ENCODE data around the gene ADORA3. TPM values are rescaled to one million over a fixed set of nuclear protein-coding genes. Genes with fewer than 3 reads are reported as not detected.

Gene ADORA3
- total RNA-seq, 3 donors from 2014 or later (not counting 1 experiment from before 2014, with no cell fraction given), result 0.40 TPM; not detected in 2

DNA sequence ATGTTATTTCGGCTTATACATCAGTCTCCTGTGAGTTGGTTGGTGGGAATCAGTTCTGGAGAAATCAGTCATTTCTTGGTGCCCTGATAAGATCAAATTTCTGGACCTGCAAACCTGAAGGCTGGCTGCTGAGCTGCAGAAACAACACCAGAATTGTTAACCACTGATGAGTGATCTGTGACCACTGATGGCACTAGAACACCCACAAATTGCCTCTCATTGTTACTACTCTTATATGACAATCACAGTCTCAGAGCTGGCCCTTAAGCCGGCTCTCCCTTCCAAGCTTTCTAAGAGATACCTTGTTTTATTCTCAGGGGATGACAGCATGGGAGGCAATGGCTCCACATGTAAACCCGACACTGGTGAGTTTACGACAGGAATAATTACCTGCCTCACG, 27.7 kb downstream of the ADORA3 start:
- no peaks in the 10 kb centered on the region for H3K9me3 Mint-ChIP-seq

GRCh38 chr1:111474521-111474920, 28.9 kb downstream of the ADORA3 start:
- Histone ChIP-seq H3K27ac (ENCODE audit: low read length) (peak overlapping the region; percentile 79), H3K36me3 (ENCODE audit: control insufficient read depth, insufficient read depth, low read length) (peaks cover 17% of the 10 kb centered on the region), H3K4me3 (ENCODE audit: low read length) (peak overlapping the region; percentile 60), H3K27me3 (ENCODE audit: control insufficient read depth, insufficient read depth, low read length) (no peaks in the 10 kb centered on the region), H3K9me3 (ENCODE audit: control insufficient read depth, insufficient read depth, low read length) (no peaks in the 10 kb centered on the region), H3K4me1 (ENCODE audit: control insufficient read depth, insufficient read depth, low read length) (peaks cover 64% of the 10 kb centered on the region)
- DNase-seq (no peak), ATAC-seq (no peak)
- peak overlapping the region; percentile 97 for H3K4me3 Mint-ChIP-seq
- no peaks in the 10 kb centered on the region for H3K27me3 Mint-ChIP-seq (ENCODE audit: low read depth in 2 of 2)
- H3K36me3 Mint-ChIP-seq, result peaks cover 12% of the 10 kb centered on the region
- 20% methylated on average over 3 of the region's 4 CpGs for WGBS (ENCODE audit: insufficient coverage)
- no peaks in the 10 kb centered on the region for H3K9me3 Mint-ChIP-seq
- intact Hi-C loops (cut with micrococcal nuclease), result loop anchor here (2.0 to 10.0 kb wide), 3 partner anchors 32 to 280 kb away; partner anchors contain the start of gene DDX20
- H3K27ac Mint-ChIP-seq, result no peak overlapping the region
- H3K4me1 Mint-ChIP-seq, result peaks cover 36 to 48% of the 10 kb centered on the region in 2 donors
- no peak for TF ChIP-seq CTCF (IDR thresholded peaks at IDR 0.05)

More for the DNA sequence above, 27.7 kb downstream of the ADORA3 start:
- Mint-ChIP-seq H3K4me1 (peaks cover 36 to 48% of the 10 kb centered on the region in 2 donors), H3K36me3 (peaks cover 12% of the 10 kb centered on the region), H3K27ac (no peak overlapping the region), H3K4me3 (peak overlapping the region; percentile 97), H3K27me3 (ENCODE audit: low read depth in 2 of 2) (no peaks in the 10 kb centered on the region)
- Histone ChIP-seq H3K4me1 (ENCODE audit: control insufficient read depth, insufficient read depth, low read length) (peaks cover 53% of the 10 kb centered on the region), H3K36me3 (ENCODE audit: control insufficient read depth, insufficient read depth, low read length) (peaks cover 15% of the 10 kb centered on the region), H3K27me3 (ENCODE audit: control insufficient read depth, insufficient read depth, low read length) (no peaks in the 10 kb centered on the region), H3K4me3 (ENCODE audit: low read length) (peak overlapping the region; percentile 60), H3K27ac (ENCODE audit: low read length) (peak overlapping the region; percentile 69), H3K9me3 (ENCODE audit: control insufficient read depth, insufficient read depth, low read length) (no peaks in the 10 kb centered on the region)
- DNase-seq (peak; percentile 26 to 49), ATAC-seq (peak in 2 of 3 donors; percentile 48 to 69)
- 18% methylated on average over 5 of the region's 5 CpGs for WGBS (ENCODE audit: insufficient coverage)
- no peak for TF ChIP-seq CTCF (IDR thresholded peaks at IDR 0.05)
- intact Hi-C loops (cut with micrococcal nuclease), result loop anchor here (1.0 to 10.0 kb wide), 5 partner anchors 31 to 279 kb away; partner anchors contain the start of gene DDX20

- TF ChIP-seq CTCF (IDR thresholded peaks at IDR 0.05), result no peak
- Histone ChIP-seq H3K27me3 (ENCODE audit: control insufficient read depth, insufficient read depth, low read length) (no peaks in the 10 kb centered on the region), H3K36me3 (ENCODE audit: control insufficient read depth, insufficient read depth, low read length) (peaks cover 19% of the 10 kb centered on the region), H3K27ac (ENCODE audit: low read length) (peak overlapping the region; percentile 79), H3K4me3 (ENCODE audit: low read length) (peak overlapping the region; percentile 60), H3K4me1 (ENCODE audit: control insufficient read depth, insufficient read depth, low read length) (peaks cover 64% of the 10 kb centered on the region), H3K9me3 (ENCODE audit: control insufficient read depth, insufficient read depth, low read length) (no peaks in the 10 kb centered on the region)
- Mint-ChIP-seq H3K27ac (no peak overlapping the region), H3K4me1 (peaks cover 36 to 48% of the 10 kb centered on the region in 2 donors), H3K27me3 (ENCODE audit: low read depth in 2 of 2) (no peaks in the 10 kb centered on the region), H3K9me3 (no peaks in the 10 kb centered on the region), H3K36me3 (peaks cover 12% of the 10 kb centered on the region), H3K4me3 (peak overlapping the region; percentile 97)
- WGBS (ENCODE audit: insufficient coverage), result 44% methylated on average over 4 of the region's 5 CpGs
- intact Hi-C loops (cut with micrococcal nuclease), result loop anchor here (2.0 to 10.0 kb wide), 3 partner anchors 33 to 281 kb away; partner anchors contain the start of gene DDX20
- DNase-seq (no peak), ATAC-seq (no peak)
Observed at GRCh38 chr1:111474106-111474505, 29.3 kb downstream of the ADORA3 start.

DNA sequence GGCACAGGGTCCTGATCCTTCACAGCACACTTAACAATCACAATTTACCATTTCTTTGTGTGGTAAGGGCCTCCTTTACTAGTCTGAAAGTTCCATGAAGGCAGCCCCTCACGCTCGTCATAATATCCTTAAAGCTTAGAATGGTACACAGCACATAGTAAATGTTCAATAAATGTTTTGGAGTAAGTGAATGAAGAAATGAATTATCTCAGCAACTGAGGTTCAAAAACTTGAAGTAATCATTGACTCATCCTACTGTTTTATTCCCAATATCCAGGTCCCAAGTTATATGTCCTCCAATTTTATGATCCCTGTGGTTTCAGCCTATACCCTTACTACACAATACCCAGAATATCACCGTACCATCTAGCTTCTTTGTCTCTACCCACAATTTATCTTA, 31.9 kb downstream of the ADORA3 start:
- Histone ChIP-seq H3K27ac (ENCODE audit: low read length) (peak overlapping the region; percentile 86), H3K4me3 (ENCODE audit: low read length) (no peak overlapping the region), H3K36me3 (ENCODE audit: control insufficient read depth, insufficient read depth, low read length) (peaks cover 13% of the 10 kb centered on the region), H3K9me3 (ENCODE audit: control insufficient read depth, insufficient read depth, low read length) (no peaks in the 10 kb centered on the region), H3K27me3 (ENCODE audit: control insufficient read depth, insufficient read depth, low read length) (no peaks in the 10 kb centered on the region), H3K4me1 (ENCODE audit: control insufficient read depth, insufficient read depth, low read length) (peaks cover 45% of the 10 kb centered on the region)
- no peak overlapping the region for H3K4me3 Mint-ChIP-seq
- H3K27ac Mint-ChIP-seq, result no peak overlapping the region
- TF ChIP-seq CTCF (IDR thresholded peaks at IDR 0.05), result no peak
- ATAC-seq (peak in 1 of 3 donors; percentile 1), DNase-seq (no peak)
- H3K27me3 Mint-ChIP-seq (ENCODE audit: low read depth in 2 of 2), result no peaks in the 10 kb centered on the region
- no peaks in the 10 kb centered on the region for H3K36me3 Mint-ChIP-seq
- intact Hi-C loops (cut with micrococcal nuclease), result loop anchor here (10.0 kb wide), 1 partner anchor 283 kb away; the partner anchor contains the start of gene DDX20
- H3K4me1 Mint-ChIP-seq, result peaks cover 15 to 25% of the 10 kb centered on the region in 2 donors
- no peaks in the 10 kb centered on the region for H3K9me3 Mint-ChIP-seq
- 93% methylated on average over 2 of the region's 3 CpGs for WGBS (ENCODE audit: insufficient coverage)
